Neural progenitor cell (in vitro differentiated cells): Measurements from ENCODE around the gene PSMD11. TPM values are rescaled to one million over a fixed set of nuclear protein-coding genes. Genes with fewer than 3 reads are reported as not detected.

Experiments
- DNase-seq: peaks from one replicate; pipeline ENCODE4 v3.0.0-alpha.2; 2016; ENCODE audit warnings: low spot score
- H2AFZ ChIP-seq: fragments of 200-600 bp; sonication (generic); replicated peaks from 2 replicates; pipeline ENCODE4 v1.6.1; 2016; ENCODE audit warnings: antibody characterized with exemption
- H3F3A ChIP-seq: fragments of 200-600 bp; sonication (generic); 2 replicates; pipeline ENCODE4 v1.6.1; 2016; ENCODE audit warnings: antibody characterized with exemption, low read depth
- H3K27ac ChIP-seq: fragments of 200-600 bp; sonication (generic); 2 replicates; pipeline ENCODE4 v1.5.1; 2016; ENCODE audit warnings: mild to moderate bottlenecking
- H3K27me3 ChIP-seq: fragments of 200-600 bp; sonication (generic); 2 replicates; pipeline ENCODE4 v1.6.1; 2016; ENCODE audit warnings: mild to moderate bottlenecking, moderate library complexity
- H3K36me3 ChIP-seq: fragments of 200-600 bp; sonication (generic); 2 replicates; pipeline ENCODE4 v1.5.1; 2016
- H3K4me1 ChIP-seq: fragments of 200-600 bp; sonication (generic); 2 replicates; pipeline ENCODE4 v1.6.1; 2016; ENCODE audit warnings: mixed run types
- H3K4me2 ChIP-seq: fragments of 200-600 bp; sonication (generic); 2 replicates; pipeline ENCODE4 v1.6.1; 2016
- H3K4me3 ChIP-seq: fragments of 200-600 bp; sonication (generic); 2 replicates; pipeline ENCODE4 v1.5.1; 2016
- H3K79me2 ChIP-seq: fragments of 200-600 bp; sonication (generic); 2 replicates; pipeline ENCODE4 v1.6.1; 2016; ENCODE audit warnings: low read depth
- H3K9ac ChIP-seq: fragments of 200-600 bp; sonication (generic); 2 replicates; pipeline ENCODE4 v1.6.1; 2016
- H3K9me3 ChIP-seq: fragments of 200-600 bp; sonication (generic); 2 replicates; pipeline ENCODE4 v1.5.1; 2016; ENCODE audit warnings: low read depth
- H4K20me1 ChIP-seq: fragments of 200-600 bp; sonication (generic); 2 replicates; pipeline ENCODE4 v1.6.1; 2016; ENCODE audit warnings: low read depth
- H3K27ac Mint-ChIP-seq: 3 replicates; pipeline ENCODE4 v1.8.0; 2021; ENCODE audit warnings: mixed read lengths
- H3K27me3 Mint-ChIP-seq: 2 replicates; pipeline ENCODE4 v1.8.0; 2022; ENCODE audit warnings: low read depth, mild to moderate bottlenecking, inconsistent platforms, moderate library complexity, mixed read lengths; ENCODE audit not compliant: insufficient read depth
- H3K36me3 Mint-ChIP-seq: 3 replicates; pipeline ENCODE4 v1.8.0; 2021; ENCODE audit warnings: mixed read lengths
- H3K4me1 Mint-ChIP-seq: 3 replicates; pipeline ENCODE4 v1.8.0; 2021; ENCODE audit warnings: mixed read lengths
- H3K4me3 Mint-ChIP-seq: 3 replicates; pipeline ENCODE4 v1.8.0; 2021; ENCODE audit warnings: mild to moderate bottlenecking, moderate library complexity, mixed read lengths
- H3K9me3 Mint-ChIP-seq: 3 replicates; pipeline ENCODE4 v1.8.0; 2020; ENCODE audit warnings: mixed read lengths
- CTCF ChIP-seq: fragments of 200-600 bp; sonication (generic); IDR thresholded peaks from 2 replicates; pipeline ENCODE4 v1.5.1; 2017; ENCODE audit warnings: antibody characterized with exemption, mild to moderate bottlenecking
- EZH2 ChIP-seq: fragments of 200-600 bp; sonication (generic); IDR thresholded peaks from 2 replicates; pipeline ENCODE4 v1.6.1; 2017; ENCODE audit warnings: antibody characterized with exemption, mild to moderate bottlenecking, moderate library complexity
- EZH2phosphoT487 ChIP-seq: fragments of 200-600 bp; sonication (generic); IDR thresholded peaks from 2 replicates; pipeline ENCODE4 v1.6.1; 2017; ENCODE audit warnings: antibody characterized with exemption
- total RNA-seq: library from RNA; depleted of rRNA; stranded (reverse); fragments of >200 nt; gene quantifications from 2 replicates; pipeline ENCODE4 v1.2.3, GENCODE V29; 2015; ENCODE audit warnings: low replicate concordance

The PSMD11 gene
- total RNA-seq, 1 donor from 2014 or later: 101 TPM

- H3K4me1 Mint-ChIP-seq: peaks cover 25% of the 10 kb centered on the region
- TF ChIP-seq EZH2phosphoT487: no peak
- TF ChIP-seq EZH2: no peak
- TF ChIP-seq CTCF: no peak
- H3K4me3 Mint-ChIP-seq: no peak overlapping the region
Observed at GRCh38 chr17:32510466-32510865, 66.2 kb downstream of the PSMD11 start.

GRCh38 chr17:32512328-32512727 is 68.0 kb downstream of the PSMD11 start:
- Mint-ChIP-seq H3K4me1 (peaks cover 44% of the 10 kb centered on the region), H3K4me3 (no peak overlapping the region), H3K27me3 (no peaks in the 10 kb centered on the region), H3K9me3 (no peaks in the 10 kb centered on the region), H3K36me3 (no peaks in the 10 kb centered on the region), H3K27ac (no peak overlapping the region)
- TF ChIP-seq EZH2 (no peak), EZH2phosphoT487 (no peak)
- H3K4me2 ChIP-seq: no peak overlapping the region
- H3K4me1 ChIP-seq: peaks cover 26% of the 10 kb centered on the region
- no peak overlapping the region for H3K9ac ChIP-seq
- H4K20me1 ChIP-seq: no peaks in the 10 kb centered on the region
- H3K79me2 ChIP-seq: no peaks in the 10 kb centered on the region
- H3K27me3 ChIP-seq: no peaks in the 10 kb centered on the region
- H3K9me3 ChIP-seq: no peaks in the 10 kb centered on the region
- peaks cover 11% of the 10 kb centered on the region for H3F3A ChIP-seq
- DNase-seq: no peak
- no peak overlapping the region for H3K27ac ChIP-seq
- no peak overlapping the region for H3K4me3 ChIP-seq
- no peak overlapping the region for H2AFZ ChIP-seq
- H3K36me3 ChIP-seq: no peaks in the 10 kb centered on the region

More at GRCh38 chr17:32510466-32510865, 66.2 kb downstream of the PSMD11 start:
- Mint-ChIP-seq H3K36me3 (no peaks in the 10 kb centered on the region), H3K27me3 (peaks cover 2% of the 10 kb centered on the region), H3K27ac (no peak overlapping the region), H3K9me3 (peaks cover 9% of the 10 kb centered on the region)
- no peaks in the 10 kb centered on the region for H3K9me3 ChIP-seq
- H3K79me2 ChIP-seq: no peaks in the 10 kb centered on the region
- H3K27me3 ChIP-seq: no peaks in the 10 kb centered on the region
- peaks cover 9% of the 10 kb centered on the region for H3K4me1 ChIP-seq
- H3F3A ChIP-seq: no peaks in the 10 kb centered on the region
- H2AFZ ChIP-seq: peak overlapping the region; percentile 67
- no peak overlapping the region for H3K4me3 ChIP-seq
- no peak for DNase-seq
- H3K9ac ChIP-seq: no peak overlapping the region
- H3K4me2 ChIP-seq: no peak overlapping the region
- no peak overlapping the region for H3K27ac ChIP-seq
- H4K20me1 ChIP-seq: no peaks in the 10 kb centered on the region
- no peaks in the 10 kb centered on the region for H3K36me3 ChIP-seq

- TF ChIP-seq EZH2phosphoT487 (no peak), EZH2 (no peak), CTCF (no peak)
- no peaks in the 10 kb centered on the region for H4K20me1 ChIP-seq
- peaks cover 3% of the 10 kb centered on the region for H3K27me3 Mint-ChIP-seq
- H3K4me3 Mint-ChIP-seq: no peak overlapping the region
- H2AFZ ChIP-seq: no peak overlapping the region
- no peak overlapping the region for H3K27ac Mint-ChIP-seq
- H3K4me3 ChIP-seq: no peak overlapping the region
- H3K9ac ChIP-seq: no peak overlapping the region
- H3K27ac ChIP-seq: no peak overlapping the region
- peaks cover 55% of the 10 kb centered on the region for H3K4me1 Mint-ChIP-seq
- peaks cover 35% of the 10 kb centered on the region for H3K4me1 ChIP-seq
- no peak overlapping the region for H3K4me2 ChIP-seq
- H3K36me3 ChIP-seq: no peaks in the 10 kb centered on the region
- peaks cover 22% of the 10 kb centered on the region for H3F3A ChIP-seq
- no peaks in the 10 kb centered on the region for H3K36me3 Mint-ChIP-seq
- H3K9me3 ChIP-seq: no peaks in the 10 kb centered on the region
- H3K27me3 ChIP-seq: peaks cover 6% of the 10 kb centered on the region
- no peak for DNase-seq
- no peaks in the 10 kb centered on the region for H3K79me2 ChIP-seq
- no peaks in the 10 kb centered on the region for H3K9me3 Mint-ChIP-seq
Observed at GRCh38 chr17:32513579-32513978, 69.3 kb downstream of the PSMD11 start.

GRCh38 chr17:32514606-32515005 is 70.3 kb downstream of the PSMD11 start:
- Histone ChIP-seq H4K20me1 (no peaks in the 10 kb centered on the region), H3K4me3 (no peak overlapping the region), H3K9ac (no peak overlapping the region), H3K9me3 (no peaks in the 10 kb centered on the region), H3K27me3 (peaks cover 7% of the 10 kb centered on the region), H3K4me2 (no peak overlapping the region), H3K27ac (no peak overlapping the region), H3K4me1 (peaks cover 41% of the 10 kb centered on the region), H2AFZ (no peak overlapping the region), H3K79me2 (no peaks in the 10 kb centered on the region), H3K36me3 (no peaks in the 10 kb centered on the region), H3F3A (peaks cover 30% of the 10 kb centered on the region)
- Mint-ChIP-seq H3K4me3 (no peak overlapping the region), H3K4me1 (peaks cover 59% of the 10 kb centered on the region), H3K27ac (no peak overlapping the region), H3K9me3 (no peaks in the 10 kb centered on the region), H3K27me3 (peaks cover 3% of the 10 kb centered on the region), H3K36me3 (no peaks in the 10 kb centered on the region)
- no peak for TF ChIP-seq EZH2phosphoT487
- TF ChIP-seq EZH2: no peak
- no peak for TF ChIP-seq CTCF
- DNase-seq: no peak
